Uterus (tissue), 4 donors: Measurements from ENCODE around the gene ITGAL. TPM values are rescaled to one million over a fixed set of nuclear protein-coding genes. Genes with fewer than 3 reads are reported as not detected.

Experiments
- DNase-seq, 2 donors: peaks; one replicate each; pipeline ENCODE4 v3.0.0-alpha.2; 2019 to 2020
- H3K27ac ChIP-seq, 2 donors: fragments of 200-600 bp; sonication (generic); 1 replicate in 1 of 2; 2 replicates in 1 of 2; pipeline ENCODE4 v1.5.1; 2016 to 2018
- H3K27me3 ChIP-seq, 2 donors: fragments of 200-600 bp; sonication (generic); one replicate each; pipeline ENCODE4 v1.5.1; 2018 to 2019; ENCODE audit warnings: control low read depth in 1 of 2
- H3K36me3 ChIP-seq, 2 donors: fragments of 200-600 bp; sonication (generic); one replicate each; pipeline ENCODE4 v1.5.1; 2019; ENCODE audit warnings: control low read depth in 1 of 2
- H3K4me1 ChIP-seq, 2 donors: fragments of 200-600 bp; sonication (generic); one replicate each; pipeline ENCODE4 v1.5.1; 2018 to 2019; ENCODE audit warnings: control low read depth in 1 of 2
- H3K4me3 ChIP-seq, 2 donors: fragments of 200-600 bp; sonication (generic); 1 replicate in 1 of 2; 2 replicates in 1 of 2; pipeline ENCODE4 v1.5.1; 2018 to 2019; ENCODE audit warnings: mild to moderate bottlenecking in 1 of 2
- H3K9me3 ChIP-seq, 2 donors: fragments of 200-600 bp; sonication (generic); one replicate each; pipeline ENCODE4 v1.5.1; 2019; ENCODE audit warnings: control low read depth in 1 of 2
- CTCF ChIP-seq, 4 experiments: fragments of 200-600 bp in 2 of 4; fragments of 450-650 bp in 2 of 4; sonication (generic) in 2 of 4; IDR thresholded peaks; one replicate each; pipeline ENCODE4 v1.5.1; 2016 to 2019; ENCODE audit warnings: antibody characterized with exemption in 4 of 4, mild to moderate bottlenecking in 2 of 4, moderate library complexity in 1 of 4
- POLR2A ChIP-seq, 2 donors: fragments of 450-650 bp; IDR thresholded peaks; one replicate each; pipeline ENCODE4 v1.6.1; 2016; ENCODE audit warnings: antibody characterized with exemption in 2 of 2, mild to moderate bottlenecking in 1 of 2, moderate library complexity in 1 of 2
- intact Hi-C: fragments of 100-400 bp; cut with DNase I; formaldehyde crosslinking; loops from one replicate; pipeline ENCODE4 v1.15.1; 2023; ENCODE audit warnings: low total_unique reads
- total RNA-seq, 4 donors: library from RNA; depleted of rRNA in 3 of 4; stranded (reverse); fragments of >200 nt in 3 of 4; gene quantifications; one replicate each; pipeline versions ENCODE4 v1.1.0 to v1.2.4, GENCODE V29; 2014 to 2023
- donor health status: DM: yes; HTN: yes; CAD: no.

The ITGAL gene
- total RNA-seq, 4 donors from 2014 or later: 3.6 to 5.6 (median 4.7) TPM; not detected in 1

- Histone ChIP-seq H3K27me3 (no peaks in the 10 kb centered on the region), H3K4me3 (no peak overlapping the region), H3K36me3 (no peaks in the 10 kb centered on the region), H3K4me1 (peaks cover 0 to 6% of the 10 kb centered on the region in 2 donors), H3K27ac (no peak overlapping the region), H3K9me3 (no peaks in the 10 kb centered on the region)
- intact Hi-C loops: no loop called here
- TF ChIP-seq POLR2A (IDR thresholded peaks at IDR 0.05) (no peak), CTCF (IDR thresholded peaks at IDR 0.05) (no peak)
- DNase-seq: no peak
These were observed 82.2 kb downstream of the ITGAL start for GRCh38 chr16:30554557-30555314.

GRCh38 chr16:30555315-30556124 lies 83.0 kb downstream of the ITGAL start:
- TF ChIP-seq POLR2A (IDR thresholded peaks at IDR 0.05) (no peak), CTCF (IDR thresholded peaks at IDR 0.05) (no peak)
- Histone ChIP-seq H3K9me3 (no peaks in the 10 kb centered on the region), H3K4me1 (peaks cover 0 to 6% of the 10 kb centered on the region in 2 donors), H3K4me3 (no peak overlapping the region), H3K27me3 (no peaks in the 10 kb centered on the region), H3K36me3 (no peaks in the 10 kb centered on the region), H3K27ac (no peak overlapping the region)
- intact Hi-C loops: no loop called here
- DNase-seq: no peak

GRCh38 chr16:30556125-30556473 lies 83.6 kb downstream of the ITGAL start:
- no peak for DNase-seq
- intact Hi-C loops: no loop called here
- no peaks in the 10 kb centered on the region for H3K27me3 ChIP-seq
- no peaks in the 10 kb centered on the region for H3K36me3 ChIP-seq
- no peaks in the 10 kb centered on the region for H3K9me3 ChIP-seq
- no peak overlapping the region for H3K4me3 ChIP-seq
- TF ChIP-seq CTCF (IDR thresholded peaks at IDR 0.05) (no peak), POLR2A (IDR thresholded peaks at IDR 0.05) (no peak)
- H3K27ac ChIP-seq: no peak overlapping the region
- peaks cover 0 to 6% of the 10 kb centered on the region in 2 donors for H3K4me1 ChIP-seq

GRCh38 chr16:30557707-30557956 lies 85.1 kb downstream of the ITGAL start:
- TF ChIP-seq CTCF (IDR thresholded peaks at IDR 0.05): no peak
- TF ChIP-seq POLR2A (IDR thresholded peaks at IDR 0.05): no peak
- H3K36me3 ChIP-seq: no peaks in the 10 kb centered on the region
- H3K9me3 ChIP-seq: no peaks in the 10 kb centered on the region
- no peaks in the 10 kb centered on the region for H3K27me3 ChIP-seq
- peak overlapping the region; percentile 68 to 82 for H3K4me3 ChIP-seq
- H3K4me1 ChIP-seq: peaks cover 0 to 6% of the 10 kb centered on the region in 2 donors
- intact Hi-C loops: no loop called here
- H3K27ac ChIP-seq: peak overlapping the region; percentile 87 to 92
- peak; percentile 35 to 40 for DNase-seq
